Fibroblast of mammary gland (primary cell): ENCODE data around the gene F12.
"Not testable (repeated sequence)": the region's sequence is repeated elsewhere in the genome, so short reads cannot be mapped to it uniquely, and the experiment has no call there.

Experiments used
- DNase-seq: peaks from one replicate; pipeline ENCODE4 v3.0.0-alpha.2; 2010; ENCODE audit warnings: low read depth
- H3K4me3 ChIP-seq: 2 replicates; pipeline ENCODE4 v1.5.1; 2011; ENCODE audit warnings: low read depth, mild to moderate bottlenecking, low read length, moderate library complexity; ENCODE audit not compliant: control insufficient read depth
- CTCF ChIP-seq: conservative IDR thresholded peaks from 2 replicates; pipeline ENCODE4 v1.5.1; 2011; ENCODE audit warnings: low read depth, low read length, inconsistent platforms; ENCODE audit not compliant: control insufficient read depth, insufficient read depth

The F12 gene

GRCh38 chr5:177361418-177362291 lies 47.7 kb downstream of the F12 start:
- DNase-seq = no peak
- no peak for TF ChIP-seq CTCF
- no peak overlapping the region for H3K4me3 ChIP-seq

- not testable (repeated sequence) for DNase-seq, H3K4me3 ChIP-seq
Observed at GRCh38 chr5:177360740-177361139, 48.6 kb downstream of the F12 start.

- no peak overlapping the region for H3K4me3 ChIP-seq
- DNase-seq = no peak
- no peak for TF ChIP-seq CTCF
Observed at GRCh38 chr5:177359860-177360259, 49.5 kb downstream of the F12 start.

- DNase-seq = no peak
- no peak for TF ChIP-seq CTCF
- H3K4me3 ChIP-seq = no peak overlapping the region
Observed at GRCh38 chr5:177359451-177359851, 49.9 kb downstream of the F12 start.

- DNase-seq = no peak
- no peak overlapping the region for H3K4me3 ChIP-seq
Observed at GRCh38 chr5:177358370-177358819, 51.0 kb downstream of the F12 start.

GRCh38 chr5:177357459-177358351 lies 51.7 kb downstream of the F12 start, which contains the start of gene RGS14:
Gene RGS14, plus strand, starts transcription at chr5:177357924. Its CDS starts 101 bp downstream, at chr5:177358025.
- DNase-seq = no peak
- TF ChIP-seq CTCF = no peak
- no peak within 1 kb of the TSS for H3K4me3 ChIP-seq

More at GRCh38 chr5:177358370-177358819, 51.0 kb downstream of the F12 start:
- TF ChIP-seq CTCF = no peak

GRCh38 chr5:177357146-177357458 lies 52.3 kb downstream of the F12 start:
- H3K4me3 ChIP-seq = no peak overlapping the region
- DNase-seq = no peak
- TF ChIP-seq CTCF = no peak
